ENCODE measurements around the gene TMEM259. TPM values are rescaled to one million over a fixed set of nuclear protein-coding genes. Genes with fewer than 3 reads are reported as not detected.

TMEM259 gene
- total RNA-seq, 4 donors from 2014 or later = 98.5 to 150 (median 124) TPM

- intact Hi-C loops (cut with DNase I; ENCODE audit: low total_unique reads) = no loop called here
- no peak for ATAC-seq
- H3K27ac ChIP-seq = no peak overlapping the region
Observed at GRCh38 chr19:989381-990081, 31.4 kb downstream of the TMEM259 start.

DNA sequence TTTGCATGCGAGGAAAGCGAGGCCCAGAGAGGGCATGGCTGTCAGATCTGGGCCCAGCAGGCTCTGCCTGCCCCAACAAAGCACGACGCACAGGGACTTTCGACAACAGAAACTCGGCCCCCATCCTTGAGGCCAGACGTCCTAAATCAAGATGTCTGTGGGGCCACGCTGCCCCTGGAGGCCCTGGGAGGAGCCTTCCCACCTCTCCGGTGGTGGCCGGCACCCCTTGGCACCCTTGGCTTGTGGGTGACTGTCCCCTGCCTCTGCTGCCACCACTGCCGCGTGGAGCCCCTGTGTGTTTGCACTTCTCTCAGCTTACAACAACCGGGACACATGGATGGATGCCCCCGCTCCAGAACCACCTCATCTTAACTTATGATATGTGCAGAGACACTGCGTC is 32.4 kb downstream of the TMEM259 start:
- Histone ChIP-seq H3K4me1 (peaks cover 11 to 12% of the 10 kb centered on the region in 2 donors), H3K9me3 (no peaks in the 10 kb centered on the region), H3K27me3 (no peaks in the 10 kb centered on the region), H3K36me3 (peaks cover 0 to 37% of the 10 kb centered on the region in 2 donors), H3K27ac (no peak overlapping the region), H3K4me3 (no peak overlapping the region)
- TF ChIP-seq CTCF (IDR thresholded peaks at IDR 0.05 in 4 of 5, conservative IDR thresholded peaks at IDR 0.05 in 1 of 5) (no peak), POLR2A (IDR thresholded peaks at IDR 0.05) (no peak)
- in situ Hi-C loops (cut with MboI; ENCODE audit: low sequenced_read_pairs in 4 of 4) (loop anchor here in 2 of 4 donors (10.0 to 25.0 kb wide), 2 partner anchors 126 to 214 kb away; partner anchors contain the start of genes CFD (in 1 of the 2) and ELANE (in 1 of the 2)), intact Hi-C loops (cut with DNase I; ENCODE audit: low total_unique reads) (no loop called here)
- no peak for DNase-seq
- ATAC-seq = no peak

More at GRCh38 chr19:989381-990081, 31.4 kb downstream of the TMEM259 start:
- Histone ChIP-seq H3K36me3 (peaks cover 0 to 38% of the 10 kb centered on the region in 2 donors), H3K4me3 (no peak overlapping the region), H3K9me3 (no peaks in the 10 kb centered on the region), H3K27me3 (no peaks in the 10 kb centered on the region), H3K4me1 (peaks cover 7% of the 10 kb centered on the region in 2 donors)
- no peak for DNase-seq
- in situ Hi-C loops (cut with MboI; ENCODE audit: low sequenced_read_pairs in 4 of 4) = loop anchor here in 2 of 4 donors (10.0 to 25.0 kb wide), 2 partner anchors 127 to 215 kb away; partner anchors contain the start of genes CFD (in 1 of the 2) and ELANE (in 1 of the 2)
- no peak for TF ChIP-seq CTCF (IDR thresholded peaks at IDR 0.05 in 4 of 5, conservative IDR thresholded peaks at IDR 0.05 in 1 of 5)
- TF ChIP-seq POLR2A (IDR thresholded peaks at IDR 0.05) = no peak

DNA sequence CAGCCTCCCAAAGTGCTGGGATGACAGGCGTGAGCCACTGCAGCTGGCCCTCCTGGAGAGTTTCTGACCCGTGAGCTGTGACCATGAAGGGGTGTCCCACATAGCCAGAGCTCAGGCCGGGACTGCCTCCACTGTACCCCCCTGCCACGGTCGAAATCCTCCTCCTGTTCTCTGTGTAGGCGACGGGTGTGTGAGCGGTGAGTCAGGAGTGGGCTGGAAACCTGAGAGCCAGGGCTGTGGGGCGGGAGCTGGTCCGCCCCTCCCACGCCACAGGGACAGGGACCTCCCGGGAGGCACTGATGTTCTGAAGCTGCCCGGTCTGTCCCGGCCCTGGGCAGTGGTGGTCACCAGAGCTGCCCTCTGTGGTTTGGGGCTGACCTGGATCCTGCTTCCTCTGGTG is 32.8 kb downstream of the TMEM259 start:
- TF ChIP-seq POLR2A (IDR thresholded peaks at IDR 0.05) = no peak
- TF ChIP-seq CTCF (IDR thresholded peaks at IDR 0.05 in 4 of 5, conservative IDR thresholded peaks at IDR 0.05 in 1 of 5) = no peak
- intact Hi-C loops (cut with DNase I; ENCODE audit: low total_unique reads) = no loop called here
- DNase-seq = no peak
- no peaks in the 10 kb centered on the region for H3K9me3 ChIP-seq
- H3K4me3 ChIP-seq = no peak overlapping the region
- no peak for ATAC-seq
- H3K36me3 ChIP-seq = peaks cover 0 to 33% of the 10 kb centered on the region in 2 donors
- H3K27ac ChIP-seq = no peak overlapping the region
- peaks cover 14 to 16% of the 10 kb centered on the region in 2 donors for H3K4me1 ChIP-seq
- in situ Hi-C loops (cut with MboI; ENCODE audit: low sequenced_read_pairs in 4 of 4) = loop anchor here in 2 of 4 donors (10.0 to 25.0 kb wide), 2 partner anchors 126 to 213 kb away; partner anchors contain the start of genes CFD (in 1 of the 2) and ELANE (in 1 of the 2)
- no peaks in the 10 kb centered on the region for H3K27me3 ChIP-seq

DNA sequence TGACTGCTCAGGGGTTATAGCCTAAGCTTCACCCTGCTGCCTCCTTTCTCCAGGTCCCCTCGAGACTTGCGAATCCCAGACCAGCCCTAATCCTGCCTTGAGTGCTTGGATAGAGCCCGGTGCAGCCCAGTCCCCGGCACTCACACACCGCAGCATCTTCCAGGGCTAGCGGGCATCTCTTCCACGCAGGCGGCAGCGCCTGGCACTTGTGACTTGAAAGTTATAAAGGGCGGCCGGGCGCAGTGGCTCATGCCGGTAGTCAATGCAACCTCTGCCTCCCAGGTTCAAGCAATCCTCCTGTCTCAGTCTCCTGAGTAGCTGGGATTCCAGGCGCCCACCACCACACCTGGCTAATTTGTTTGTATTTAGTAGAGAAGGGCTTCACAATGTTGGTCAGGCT is 34.8 kb downstream of the TMEM259 start:
- no peak for ATAC-seq
- no peak overlapping the region for H3K4me3 ChIP-seq
- in situ Hi-C loops (cut with MboI; ENCODE audit: low sequenced_read_pairs in 4 of 4) (loop anchor here in 2 of 4 donors (10.0 to 25.0 kb wide), 2 partner anchors 124 to 211 kb away; partner anchors contain the start of genes CFD (in 1 of the 2) and ELANE (in 1 of the 2)), intact Hi-C loops (cut with DNase I; ENCODE audit: low total_unique reads) (no loop called here)
- DNase-seq = no peak
- H3K27me3 ChIP-seq = no peaks in the 10 kb centered on the region
- H3K36me3 ChIP-seq = peaks cover 0 to 23% of the 10 kb centered on the region in 2 donors
- H3K27ac ChIP-seq = no peak overlapping the region
- no peaks in the 10 kb centered on the region for H3K9me3 ChIP-seq
- peaks cover 17 to 19% of the 10 kb centered on the region in 2 donors for H3K4me1 ChIP-seq
- no peak for TF ChIP-seq CTCF (IDR thresholded peaks at IDR 0.05 in 4 of 5, conservative IDR thresholded peaks at IDR 0.05 in 1 of 5)
- no peak for TF ChIP-seq POLR2A (IDR thresholded peaks at IDR 0.05)

All from gastrocnemius medialis (tissue), 4 donors.